A204.1 (cell line): ENCODE measurements around the gene ZNF599.

ENCODE experiments used
- FAIRE-seq: peaks from 2 replicates; lab custom pipeline; 2012; peaks lifted over from hg19 to GRCh38; lab: Jason Lieb, UNC

The ZNF599 gene

GRCh38 chr19:34744896-34745690 lies 27.9 kb downstream of the ZNF599 start:
- no peak for FAIRE-seq

- no peak for FAIRE-seq
Observed at GRCh38 chr19:34734537-34735103, 38.4 kb downstream of the ZNF599 start.

- no peak for FAIRE-seq
Observed at GRCh38 chr19:34733746-34734536, 39.1 kb downstream of the ZNF599 start, which contains the start of gene ZNF181. Gene ZNF181, plus strand, starts transcription at chr19:34734243. Its CDS starts 795 bp downstream, at chr19:34735038.

GRCh38 chr19:34733266-34733745 lies 39.7 kb downstream of the ZNF599 start:
- no peak for FAIRE-seq

- FAIRE-seq: no peak
Observed at GRCh38 chr19:34732612-34733211, 40.3 kb downstream of the ZNF599 start.

- no peak for FAIRE-seq
Observed at GRCh38 chr19:34731964-34732363, 41.1 kb downstream of the ZNF599 start.

GRCh38 chr19:34731019-34731829 lies 41.8 kb downstream of the ZNF599 start:
- no peak for FAIRE-seq

GRCh38 chr19:34725400-34725799 lies 47.6 kb downstream of the ZNF599 start:
- no peak for FAIRE-seq

- FAIRE-seq: no peak
Observed at GRCh38 chr19:34722353-34722752, 50.7 kb downstream of the ZNF599 start.

GRCh38 chr19:34715357-34715756 lies 57.7 kb downstream of the ZNF599 start:
- FAIRE-seq: no peak

GRCh38 chr19:34713262-34713637 lies 59.8 kb downstream of the ZNF599 start:
- FAIRE-seq: no peak

- FAIRE-seq: peak; percentile 96
Observed at GRCh38 chr19:34712395-34713261, 60.4 kb downstream of the ZNF599 start.

- no peak for FAIRE-seq
Observed at GRCh38 chr19:34711890-34712289, 61.1 kb downstream of the ZNF599 start.
